HG02973 (cell line): ENCODE results near the gene HLCS.

Source experiments
- ATAC-seq: cut with Tn5 transposase; IDR thresholded peaks from one replicate; pipeline ENCODE4 v1.9.1; 2021; ENCODE audit warnings: moderate library complexity; ENCODE audit not compliant: unreplicated experiment

Gene HLCS

GRCh38 chr21:36749935-36750575 is 216.4 kb downstream of the HLCS start:
- ATAC-seq, result no peak

GRCh38 chr21:36747815-36748383 is 218.6 kb downstream of the HLCS start:
- ATAC-seq, result no peak

GRCh38 chr21:36747041-36747814 is 219.2 kb downstream of the HLCS start:
- no peak for ATAC-seq

- ATAC-seq, result no peak
Observed at GRCh38 chr21:36745459-36745858, 221.0 kb downstream of the HLCS start.

GRCh38 chr21:36744560-36745231 is 221.8 kb downstream of the HLCS start:
- no peak for ATAC-seq

GRCh38 chr21:36744190-36744559 is 222.3 kb downstream of the HLCS start:
- ATAC-seq, result no peak

GRCh38 chr21:36743446-36743845 is 223.0 kb downstream of the HLCS start:
- ATAC-seq, result no peak

GRCh38 chr21:36743008-36743407 is 223.5 kb downstream of the HLCS start:
- ATAC-seq, result no peak

- ATAC-seq, result no peak
Observed at GRCh38 chr21:36741506-36741905, 225.0 kb downstream of the HLCS start.

GRCh38 chr21:36738489-36739126 is 227.9 kb downstream of the HLCS start:
- no peak for ATAC-seq

- ATAC-seq, result no peak
Observed at GRCh38 chr21:36735724-36736320, 230.6 kb downstream of the HLCS start.

GRCh38 chr21:36735201-36735515 is 231.3 kb downstream of the HLCS start:
- no peak for ATAC-seq

- ATAC-seq, result no peak
Observed at GRCh38 chr21:36734367-36735200, 231.9 kb downstream of the HLCS start.

- no peak for ATAC-seq
Observed at GRCh38 chr21:36733857-36734256, 232.6 kb downstream of the HLCS start.

GRCh38 chr21:36732761-36733160 is 233.7 kb downstream of the HLCS start:
- no peak for ATAC-seq

GRCh38 chr21:36732217-36732616 is 234.3 kb downstream of the HLCS start:
- no peak for ATAC-seq

- no peak for ATAC-seq
Observed at GRCh38 chr21:36730291-36731281, 235.9 kb downstream of the HLCS start.

GRCh38 chr21:36729310-36729970 is 237.0 kb downstream of the HLCS start:
- ATAC-seq, result no peak
